ENCODE results near the gene SLC8A3.

SLC8A3 gene

DNA sequence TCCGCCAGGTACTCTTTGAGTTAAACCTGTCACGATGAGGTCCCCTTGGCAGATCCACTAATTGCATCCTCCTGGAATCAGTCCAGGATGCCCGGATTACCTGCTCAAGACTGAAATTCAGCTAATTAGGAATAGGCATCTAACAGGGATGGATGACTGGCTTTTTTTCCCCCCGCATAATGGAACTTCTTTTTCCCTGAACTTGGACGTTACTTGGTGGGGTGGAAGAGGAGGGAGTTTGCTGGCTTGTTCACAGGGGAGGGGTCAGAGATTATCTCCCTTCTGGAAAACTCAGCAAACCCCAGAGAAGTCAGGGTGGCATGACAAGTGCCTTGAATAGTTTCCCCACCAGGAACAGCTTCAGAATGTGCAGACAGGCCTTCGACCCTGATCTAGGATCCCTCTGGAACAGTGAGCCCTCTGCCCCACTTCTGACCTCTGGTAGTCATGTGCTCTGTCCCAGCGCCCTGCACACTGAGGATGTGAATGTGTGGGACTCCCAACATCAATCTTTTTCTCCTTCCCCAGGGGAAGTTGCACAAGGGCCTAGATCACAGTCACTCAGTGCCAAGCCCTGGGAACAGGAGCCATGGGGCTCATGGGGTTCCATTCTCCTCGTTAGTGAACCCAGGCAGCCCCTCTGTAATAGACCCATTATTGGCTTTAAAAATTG lies 167.1 kb downstream of the SLC8A3 start:
- peak; percentile 54 for DNase-seq

DNA sequence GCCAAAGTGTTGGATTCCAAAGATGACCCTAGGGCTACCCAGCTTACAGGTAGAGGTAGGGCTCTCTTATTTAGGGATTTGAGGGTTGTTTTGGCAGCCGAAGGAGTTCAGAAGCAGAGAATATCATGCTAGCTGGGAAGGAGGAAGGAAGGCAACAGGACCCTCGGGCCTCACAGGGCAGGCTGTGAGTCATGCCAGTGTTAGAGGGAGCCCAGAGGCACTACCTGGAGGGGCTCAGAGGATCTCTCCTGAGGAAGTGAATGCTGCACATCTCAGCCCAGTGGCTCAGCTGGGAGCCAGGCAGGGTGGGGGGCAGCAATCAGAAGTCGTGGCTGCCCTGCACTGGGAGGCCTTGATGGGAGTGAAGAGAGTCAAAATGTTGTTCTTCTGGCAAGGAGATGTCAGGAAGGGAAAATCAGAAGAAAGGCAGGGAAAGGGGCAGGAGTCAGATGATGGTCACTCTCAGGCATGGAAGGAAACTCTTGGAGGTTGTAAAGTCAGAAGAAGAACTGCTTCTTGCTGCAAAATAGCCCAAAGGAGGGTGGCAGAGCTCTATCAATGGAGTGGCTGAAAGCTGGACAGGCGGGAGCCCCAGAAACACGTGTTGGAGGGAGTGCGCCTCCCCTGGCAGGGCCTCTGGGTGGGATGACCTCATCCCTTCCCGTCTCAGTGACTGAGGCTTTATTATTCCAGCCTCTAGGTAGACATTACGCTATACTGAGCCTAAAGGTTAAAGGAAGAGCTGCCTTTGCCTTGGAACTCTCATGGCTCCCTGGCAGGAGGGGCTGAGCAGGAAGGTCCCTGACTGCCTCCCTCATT lies 168.2 kb downstream of the SLC8A3 start:
- DNase-seq = peak; percentile 26

DNA sequence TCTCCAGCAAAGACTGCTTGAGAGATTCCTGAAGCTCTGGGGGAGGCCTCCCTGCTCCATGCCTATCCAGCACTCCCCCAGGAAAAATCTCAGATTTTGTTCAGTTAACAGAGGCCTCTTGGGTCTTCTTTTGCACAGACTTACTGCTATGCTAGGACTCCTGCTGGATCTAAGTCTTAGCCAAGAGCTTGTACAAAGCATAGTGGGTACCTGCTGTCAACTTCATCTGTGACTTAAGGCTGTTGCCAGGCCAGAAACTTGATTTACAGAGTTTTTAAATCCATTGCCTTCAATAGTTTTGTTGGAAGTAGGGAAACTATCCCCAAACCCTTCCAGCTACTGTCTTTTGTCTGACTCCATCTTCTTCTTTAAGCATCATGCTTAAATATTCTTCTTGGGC lies 169.1 kb downstream of the SLC8A3 start:
- DNase-seq = no peak

- peak; percentile 82 for DNase-seq
Observed at GRCh38 chr14:70018713-70019211, 170.0 kb downstream of the SLC8A3 start.

GRCh38 chr14:70018230-70018629 lies 170.5 kb downstream of the SLC8A3 start:
- no peak for DNase-seq

GRCh38 chr14:70014406-70015095 lies 174.2 kb downstream of the SLC8A3 start:
- peak; percentile 47 for DNase-seq

- peak; percentile 30 for DNase-seq
Observed at GRCh38 chr14:70013271-70013873, 175.4 kb downstream of the SLC8A3 start.

DNA sequence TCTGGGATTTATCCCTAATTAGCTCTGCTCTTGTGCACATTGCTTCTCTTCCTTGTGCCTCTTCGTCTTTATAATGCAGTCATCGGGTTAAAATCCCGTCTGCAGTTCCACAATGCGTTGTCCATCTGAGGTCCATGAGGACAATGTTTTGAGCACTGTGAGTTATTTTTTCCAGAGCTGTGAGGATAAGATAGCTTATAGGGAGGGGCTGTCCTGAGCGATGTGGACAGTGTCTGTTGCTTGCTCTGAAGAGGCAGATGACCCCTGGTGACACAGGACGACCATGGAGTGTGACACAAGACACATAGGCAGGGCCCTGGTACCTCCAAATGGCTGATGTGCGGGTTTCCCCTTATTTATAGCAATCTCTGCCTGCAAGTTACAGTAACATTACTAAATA lies 177.0 kb downstream of the SLC8A3 start:
- no peak for DNase-seq

DNA sequence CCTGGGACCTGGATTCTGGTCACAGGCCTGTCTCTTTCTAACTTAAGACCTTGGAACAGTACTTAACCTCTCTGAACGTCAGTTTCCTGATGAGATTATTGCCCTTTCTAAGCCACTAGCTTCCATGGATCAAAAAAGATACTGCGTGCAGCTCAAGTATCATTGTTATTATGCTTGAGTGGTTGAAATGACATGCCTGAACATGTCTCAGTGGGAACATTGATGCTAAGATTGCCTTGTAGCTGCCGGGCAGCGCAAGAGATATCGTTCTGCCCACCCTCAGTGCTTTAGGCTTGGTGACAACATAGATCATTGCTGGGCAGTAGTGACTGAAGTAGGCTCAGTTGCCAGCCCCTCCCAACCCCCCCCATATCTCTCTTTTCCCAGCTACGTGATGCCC lies 177.7 kb downstream of the SLC8A3 start:
- DNase-seq = no peak

DNA sequence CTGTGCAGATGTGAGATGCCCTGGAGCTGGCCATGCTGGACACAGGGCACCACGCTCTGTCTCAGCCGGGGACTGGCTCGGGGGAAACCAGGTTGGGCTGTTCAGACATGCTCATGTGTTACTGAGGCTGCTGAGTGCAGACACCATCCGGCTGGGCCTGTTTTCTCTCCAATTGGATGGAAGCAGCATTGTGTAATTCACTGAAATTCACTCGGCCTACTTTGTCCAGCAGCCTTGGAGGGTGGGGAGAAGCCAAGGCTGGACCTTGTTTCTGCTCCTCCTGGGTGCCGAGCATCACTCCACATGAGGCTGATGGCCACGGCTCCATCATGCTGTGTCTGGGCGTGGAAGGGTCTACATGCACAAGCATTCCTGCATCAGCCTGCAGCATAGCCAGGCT lies 178.8 kb downstream of the SLC8A3 start:
- DNase-seq = no peak

- DNase-seq = no peak
Observed at GRCh38 chr14:70008284-70009262, 180.2 kb downstream of the SLC8A3 start.

DNA sequence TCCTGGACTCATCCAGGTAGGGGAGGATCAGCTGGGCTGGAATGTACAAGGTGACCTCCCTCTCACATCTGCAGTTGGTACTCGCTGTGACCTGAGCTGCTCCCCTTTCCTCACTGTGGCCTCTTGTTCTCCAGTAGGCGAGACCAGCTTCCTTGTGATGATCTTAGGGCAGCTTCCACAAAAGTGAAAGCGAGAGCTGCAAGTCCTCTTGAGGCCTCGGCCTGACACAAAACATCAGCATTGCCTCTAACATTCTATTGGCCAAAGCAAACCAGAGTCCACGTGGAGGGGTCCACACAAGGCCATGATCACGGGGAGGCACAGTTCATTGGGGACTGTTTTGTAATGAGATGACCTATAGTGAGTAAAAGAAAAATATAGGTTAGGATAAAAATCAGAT lies 182.1 kb downstream of the SLC8A3 start:
- peak; percentile 26 for DNase-seq

- no peak for DNase-seq
Observed at GRCh38 chr14:70005281-70005805, 183.4 kb downstream of the SLC8A3 start.

DNA sequence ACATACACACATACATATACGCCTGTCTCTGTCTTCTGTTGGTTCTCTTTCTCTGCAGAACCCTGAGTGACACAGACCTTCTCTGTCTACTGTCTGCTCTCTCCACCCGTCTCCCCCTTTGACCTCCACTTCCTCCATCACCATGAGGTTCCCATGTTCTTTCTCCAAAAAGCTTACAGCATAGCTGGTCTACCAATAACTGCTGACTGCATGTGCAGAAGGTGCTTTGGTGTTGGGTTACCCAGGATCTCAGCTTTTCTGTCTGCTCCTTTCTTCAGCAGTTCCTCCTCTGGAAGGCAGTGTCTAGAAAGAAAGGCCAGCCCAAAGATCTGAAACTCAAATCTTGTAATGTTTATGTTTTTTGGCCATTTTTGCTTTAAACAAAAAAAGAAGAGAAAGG lies 184.0 kb downstream of the SLC8A3 start:
- no peak for DNase-seq

- DNase-seq = no peak
Observed at GRCh38 chr14:70002589-70003346, 186.0 kb downstream of the SLC8A3 start.

- DNase-seq = no peak
Observed at GRCh38 chr14:70000601-70001000, 188.2 kb downstream of the SLC8A3 start.

DNA sequence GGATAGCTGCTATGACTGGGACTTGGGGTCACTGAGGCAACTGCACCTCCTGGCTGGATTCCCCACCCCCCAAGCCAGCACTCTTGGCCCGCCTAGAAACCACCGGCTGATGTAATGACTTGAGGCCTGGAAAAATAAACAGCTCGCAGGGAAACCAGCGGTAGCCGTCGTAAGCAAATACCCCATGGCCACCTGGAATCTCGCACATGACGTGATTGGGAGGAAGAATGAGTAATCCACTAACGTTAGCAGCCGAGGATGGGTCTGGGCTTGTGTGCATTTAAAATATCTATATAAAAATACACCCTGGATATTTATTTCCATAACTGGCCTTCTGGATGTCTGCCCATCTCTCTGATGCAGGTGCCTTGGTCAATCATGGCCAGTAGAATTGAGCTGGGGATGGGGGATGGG lies 189.5 kb downstream of the SLC8A3 start:
- DNase-seq = no peak

DNA sequence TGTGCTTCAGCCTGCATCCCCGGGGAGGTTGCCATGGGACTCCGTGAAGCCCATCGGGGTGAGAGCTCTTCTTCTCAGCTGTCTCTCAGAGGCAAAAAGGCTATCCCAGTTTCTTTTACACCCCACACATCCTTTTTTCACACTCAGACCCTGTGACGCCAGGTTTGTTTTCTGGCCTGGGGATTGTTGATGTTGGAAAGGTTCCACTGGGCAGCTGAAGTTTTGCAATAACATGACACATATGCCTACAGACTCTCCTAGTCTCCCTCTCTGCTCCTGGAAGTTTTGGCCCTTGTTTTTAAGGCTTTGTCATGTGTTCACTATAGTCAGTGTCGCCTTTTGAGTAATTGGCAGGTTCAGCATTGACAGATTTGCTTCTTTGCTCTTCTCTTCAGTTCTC lies 190.9 kb downstream of the SLC8A3 start:
- no peak for DNase-seq

DNA sequence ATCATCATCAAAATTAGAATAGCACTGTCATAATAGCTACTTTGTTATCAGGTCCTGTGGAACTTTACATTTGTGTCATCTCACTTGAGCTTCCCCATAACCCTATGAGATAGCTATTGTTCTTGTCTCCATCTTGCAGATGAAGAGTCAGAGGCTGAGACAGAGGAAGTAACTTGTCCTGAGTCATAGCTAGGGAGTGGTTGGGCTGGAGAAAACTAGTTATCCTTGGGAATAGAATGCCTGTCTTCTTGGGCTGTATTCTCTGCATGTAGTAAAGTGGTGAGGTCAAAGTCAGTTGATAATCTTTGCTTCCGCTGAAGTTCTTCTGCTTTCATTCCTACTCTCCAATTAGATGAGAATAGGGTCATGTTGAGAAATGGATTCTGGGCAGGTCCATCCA lies 192.5 kb downstream of the SLC8A3 start:
- peak; percentile 26 for DNase-seq
